Measurements from ENCODE around the gene C2orf42.
"Not testable (repeated sequence)": the region's sequence is repeated elsewhere in the genome, so short reads cannot be mapped to it uniquely, and the experiment has no call there.

The C2orf42 gene

DNA sequence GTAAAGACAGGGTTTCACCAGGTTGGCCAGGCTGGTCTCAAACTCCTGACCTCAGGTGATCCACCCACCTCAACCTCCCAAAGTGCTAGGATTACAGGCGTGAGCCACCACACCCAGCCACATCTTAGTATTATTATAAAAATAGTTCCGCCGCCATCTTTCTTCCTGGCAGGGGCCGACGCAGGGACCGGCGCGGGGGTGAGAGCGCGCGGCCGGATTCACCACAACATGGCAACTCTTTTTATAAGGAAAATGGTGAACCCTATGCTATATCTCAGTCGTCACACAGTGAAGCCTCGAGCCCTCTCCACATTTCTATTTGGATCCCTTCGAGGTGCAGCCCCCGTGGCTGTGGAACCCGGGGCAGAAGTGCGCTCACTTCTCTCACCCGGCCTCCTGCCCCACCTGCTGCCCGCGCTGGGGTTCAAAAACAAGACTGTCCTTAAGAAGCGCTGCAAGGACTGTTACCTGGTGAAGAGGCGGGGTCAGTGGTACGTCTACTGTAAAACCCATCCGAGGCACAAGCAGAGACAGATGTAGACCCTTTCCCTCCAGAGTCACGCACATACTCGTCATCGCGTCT lies 88.4 kb downstream of the C2orf42 start:
- DNase-seq = not testable (repeated sequence)

DNA sequence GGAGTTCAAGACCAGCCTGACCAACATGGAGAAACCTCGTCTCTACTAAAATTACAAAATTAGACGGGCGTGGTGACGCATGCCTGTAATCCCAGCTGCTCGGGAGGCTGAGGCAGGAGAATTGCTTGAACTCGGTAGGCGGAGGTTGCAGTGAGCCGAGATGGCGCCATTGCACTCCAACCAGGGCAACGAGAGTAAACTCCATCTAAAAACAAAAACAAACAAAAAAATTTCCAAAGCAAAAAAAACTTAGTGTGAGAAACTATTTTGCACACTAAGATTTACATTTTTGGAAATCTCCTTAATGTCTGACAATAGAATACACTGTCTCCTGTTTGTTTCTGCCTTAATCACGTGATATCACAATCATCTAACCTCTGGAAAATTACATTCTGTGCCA lies 89.1 kb downstream of the C2orf42 start:
- DNase-seq = not testable (repeated sequence)

DNA sequence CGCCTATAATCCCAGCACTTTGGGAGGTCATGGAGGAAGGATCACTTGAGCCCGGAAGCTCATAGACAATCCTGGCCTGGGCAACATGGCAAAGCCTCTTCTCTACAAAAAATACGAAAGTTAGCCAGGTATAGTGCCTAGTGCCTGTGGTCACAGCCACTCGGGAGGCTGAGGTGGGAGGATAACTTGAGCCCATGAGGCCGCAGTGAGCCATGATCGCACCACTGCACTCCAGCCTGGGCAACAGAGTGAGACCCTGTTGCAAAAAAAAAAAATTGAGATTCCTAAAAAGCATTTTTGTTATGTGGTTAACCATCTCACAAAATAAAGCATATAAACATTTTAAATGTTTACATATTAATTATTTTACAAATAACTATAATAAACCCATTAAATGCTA lies 89.6 kb downstream of the C2orf42 start:
- no peak for DNase-seq

Data from NCI-H2081 treated with DMSO at 0.1 percent for 48 hours (cell line).